T-helper 1 cell treated with Interleukin-12 subunit alpha and Interleukin-12 subunit beta and Interleukin-4 antibody, amounts not matched to agents 30 μg/mL and 1 μg/mL, for 36 hours (primary cell): Measurements from ENCODE around the gene CDKN2B-AS1.

Source experiments
- H3K27ac Mint-ChIP-seq: one replicate; pipeline ENCODE4 v1.8.0; 2021; ENCODE audit warnings: mild to moderate bottlenecking, mixed read lengths
- H3K27me3 Mint-ChIP-seq: one replicate; pipeline ENCODE4 v1.8.0; 2021; ENCODE audit warnings: low read depth, mixed read lengths
- H3K36me3 Mint-ChIP-seq: one replicate; pipeline ENCODE4 v1.8.0; 2021; ENCODE audit warnings: low read depth, mixed read lengths
- H3K4me1 Mint-ChIP-seq: one replicate; pipeline ENCODE4 v1.8.0; 2021; ENCODE audit warnings: low read depth, mixed read lengths
- H3K4me3 Mint-ChIP-seq: one replicate; pipeline ENCODE4 v1.8.0; 2021; ENCODE audit warnings: mild to moderate bottlenecking, moderate library complexity, mixed read lengths
- H3K9me3 Mint-ChIP-seq: one replicate; pipeline ENCODE4 v1.8.0; 2021; ENCODE audit warnings: mixed read lengths

The CDKN2B-AS1 gene

DNA sequence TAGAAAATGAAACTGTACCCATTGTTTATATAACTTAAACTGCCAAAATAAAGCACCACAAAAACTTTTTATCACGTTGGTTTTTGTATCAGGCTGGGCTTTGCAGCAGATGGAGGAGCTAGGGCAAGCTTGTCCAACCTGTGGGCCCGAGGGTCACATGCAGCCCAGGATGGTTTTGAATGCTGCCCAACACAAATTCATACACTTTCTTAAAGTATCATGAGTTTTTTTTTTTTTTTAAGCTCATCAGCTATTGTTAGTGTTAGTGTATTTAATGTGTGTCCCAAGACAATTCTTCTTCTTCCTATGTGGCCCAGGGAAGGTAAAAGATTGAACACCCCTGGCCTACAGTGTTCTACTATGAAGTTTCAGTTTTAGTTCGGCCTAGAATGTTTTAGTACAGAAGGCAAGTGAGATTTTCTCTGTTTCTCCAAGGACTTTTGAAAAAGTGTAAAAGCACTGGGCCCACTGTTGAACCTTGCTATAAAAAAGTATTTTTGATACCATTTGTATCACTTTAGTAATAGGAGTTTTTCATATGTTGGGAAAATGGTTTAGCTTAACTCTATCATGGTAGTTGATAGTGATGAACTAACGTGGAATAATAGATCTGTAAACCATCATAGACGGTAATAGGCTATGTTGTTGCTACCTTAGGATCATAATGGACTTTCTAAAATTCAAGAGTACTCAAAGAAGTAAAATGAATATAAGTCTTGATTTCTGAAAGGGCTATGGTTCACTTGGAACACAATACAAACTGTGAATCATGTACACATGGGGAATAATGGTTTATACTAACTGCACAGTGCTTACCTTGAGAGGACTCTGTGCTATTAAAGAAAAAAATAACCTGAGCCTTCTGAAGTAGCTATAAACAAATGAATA lies 3.3 kb upstream of the CDKN2B-AS1 start:
- peaks cover 19% of the 10 kb centered on the region for H3K36me3 Mint-ChIP-seq
- no peaks in the 10 kb centered on the region for H3K9me3 Mint-ChIP-seq
- H3K27me3 Mint-ChIP-seq: peaks cover 50% of the 10 kb centered on the region
- no peak overlapping the region for H3K27ac Mint-ChIP-seq
- peaks cover 39% of the 10 kb centered on the region for H3K4me1 Mint-ChIP-seq
- H3K4me3 Mint-ChIP-seq: peak overlapping the region; percentile 34

DNA sequence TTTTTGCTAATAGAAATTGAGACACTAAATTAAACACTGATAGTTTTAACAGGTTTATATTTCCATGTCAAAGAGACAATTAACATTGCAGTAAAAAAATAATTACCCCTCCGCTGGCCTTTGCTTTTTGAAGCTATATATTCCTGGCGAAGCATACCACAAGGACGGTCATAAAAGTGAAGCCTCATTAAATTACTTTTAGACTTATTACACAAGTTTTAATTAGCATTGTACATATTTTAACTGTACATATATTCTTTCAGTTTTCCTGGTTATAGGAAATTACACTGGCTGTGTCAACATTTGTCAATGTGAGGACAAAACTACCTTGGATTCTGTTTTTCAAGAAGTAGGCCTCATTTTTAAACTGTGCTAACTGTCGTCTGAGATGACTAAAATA lies 1.6 kb upstream of the CDKN2B-AS1 start:
- peaks cover 51% of the 10 kb centered on the region for H3K27me3 Mint-ChIP-seq
- no peaks in the 10 kb centered on the region for H3K9me3 Mint-ChIP-seq

GRCh38 chr9:21993893-21994555 lies 567 bp upstream of the CDKN2B-AS1 start, which contains the start of gene CDKN2A:
Gene CDKN2A (minus strand): TSS chr9:21994392.
- Mint-ChIP-seq H3K36me3 (peaks cover 25% of the 10 kb centered on the region), H3K9me3 (no peaks in the 10 kb centered on the region), H3K27ac (peak within 1 kb of the TSS; percentile 99), H3K4me1 (peaks cover 27% of the 10 kb centered on the region), H3K27me3 (peaks cover 49% of the 10 kb centered on the region), H3K4me3 (peak within 1 kb of the TSS; percentile 99)

More for the DNA sequence above, 1.6 kb upstream of the CDKN2B-AS1 start:
- Mint-ChIP-seq H3K27ac (no peak overlapping the region), H3K4me3 (peak overlapping the region; percentile 99), H3K4me1 (peaks cover 35% of the 10 kb centered on the region), H3K36me3 (peaks cover 27% of the 10 kb centered on the region)

DNA sequence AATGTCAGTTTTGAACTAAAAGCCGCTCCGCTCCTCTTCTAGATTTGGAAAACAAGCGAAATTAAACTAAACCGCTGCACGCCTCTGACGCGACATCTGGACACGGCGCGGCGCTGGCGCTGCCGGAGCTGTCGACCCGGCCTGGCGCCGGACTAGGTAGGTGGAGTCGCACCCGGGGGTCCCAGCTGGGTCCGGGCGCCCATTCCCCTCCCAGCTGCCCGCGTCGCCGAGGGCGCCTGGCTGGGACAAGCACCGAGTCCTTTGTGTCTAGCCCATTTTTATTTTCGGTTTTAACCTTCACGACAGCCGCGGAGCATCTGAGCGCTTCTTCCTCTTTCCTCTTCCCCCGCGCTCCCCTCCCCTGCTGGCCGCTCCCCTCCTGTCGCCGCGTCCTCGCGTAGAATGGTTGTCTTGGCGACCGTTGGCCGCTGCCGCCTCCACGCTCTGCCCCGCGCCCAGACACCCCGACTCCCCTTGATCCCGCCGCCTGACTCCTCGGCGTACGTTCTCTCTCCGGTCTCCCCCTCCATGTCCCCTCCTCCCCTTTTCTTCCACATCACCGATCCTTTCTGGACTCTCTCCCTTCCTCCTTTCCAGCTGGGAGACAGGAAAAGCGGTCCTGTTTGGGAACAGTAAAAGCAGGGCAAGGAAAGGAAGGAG lies 545 bp downstream of the CDKN2B-AS1 start:
- peaks cover 24% of the 10 kb centered on the region for H3K4me1 Mint-ChIP-seq
- no peaks in the 10 kb centered on the region for H3K9me3 Mint-ChIP-seq
- peak overlapping the region; percentile 99 for H3K4me3 Mint-ChIP-seq
- peaks cover 16% of the 10 kb centered on the region for H3K36me3 Mint-ChIP-seq
- peaks cover 47% of the 10 kb centered on the region for H3K27me3 Mint-ChIP-seq
- H3K27ac Mint-ChIP-seq: peak overlapping the region; percentile 99

GRCh38 chr9:21995666-21996398 lies 1.2 kb downstream of the CDKN2B-AS1 start:
- Mint-ChIP-seq H3K27ac (peak overlapping the region; percentile 99), H3K9me3 (no peaks in the 10 kb centered on the region), H3K4me3 (peak overlapping the region; percentile 99), H3K36me3 (peaks cover 12% of the 10 kb centered on the region), H3K27me3 (peaks cover 46% of the 10 kb centered on the region), H3K4me1 (peaks cover 20% of the 10 kb centered on the region)

- Mint-ChIP-seq H3K27me3 (peaks cover 52% of the 10 kb centered on the region), H3K9me3 (no peaks in the 10 kb centered on the region), H3K36me3 (peaks cover 12% of the 10 kb centered on the region), H3K4me1 (peaks cover 17% of the 10 kb centered on the region), H3K4me3 (peak overlapping the region; percentile 99), H3K27ac (peak overlapping the region; percentile 72)
Measured at GRCh38 chr9:21996438-21996837, 1.8 kb downstream of the CDKN2B-AS1 start.

DNA sequence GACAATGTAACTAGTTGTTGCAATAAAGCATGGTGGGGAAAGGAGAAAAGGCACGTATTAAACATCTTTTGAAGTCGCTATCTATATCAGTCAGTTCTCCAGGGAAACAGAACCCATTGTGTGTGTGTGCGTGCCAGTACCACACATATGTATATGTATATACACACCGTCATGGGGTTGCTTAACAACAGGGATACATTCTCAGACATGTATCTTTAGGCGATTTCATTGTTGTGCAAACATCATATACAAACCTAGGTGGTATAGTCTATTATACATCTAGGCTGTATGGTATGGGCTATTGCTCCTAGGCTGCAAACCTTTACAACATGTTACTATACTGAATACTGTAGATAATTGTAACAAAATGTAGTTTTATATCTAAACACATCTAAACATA lies 2.3 kb downstream of the CDKN2B-AS1 start:
- Mint-ChIP-seq H3K4me3 (peak overlapping the region; percentile 99), H3K27me3 (peaks cover 57% of the 10 kb centered on the region), H3K4me1 (peaks cover 16% of the 10 kb centered on the region), H3K27ac (no peak overlapping the region), H3K36me3 (peaks cover 12% of the 10 kb centered on the region), H3K9me3 (no peaks in the 10 kb centered on the region)

DNA sequence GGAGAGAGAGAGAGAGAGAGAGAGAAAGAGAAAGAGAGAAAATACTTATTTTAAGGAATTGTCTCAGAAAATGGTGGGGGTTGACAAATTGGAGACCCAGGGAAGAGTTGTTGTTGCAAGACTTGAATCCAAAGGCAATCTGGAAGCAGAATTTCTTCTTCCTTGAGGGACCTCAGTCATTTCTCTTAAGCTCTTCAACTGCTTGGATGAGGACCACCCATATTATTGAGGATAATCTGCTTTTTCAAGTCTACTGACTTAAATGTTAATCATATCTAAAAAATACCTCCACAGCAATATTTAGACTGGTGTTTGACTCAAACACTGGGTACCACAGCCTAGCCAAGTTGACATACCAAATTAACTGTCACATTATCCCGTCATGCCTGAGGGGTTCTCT lies 2.9 kb downstream of the CDKN2B-AS1 start:
- H3K36me3 Mint-ChIP-seq: peaks cover 12% of the 10 kb centered on the region
- H3K9me3 Mint-ChIP-seq: no peaks in the 10 kb centered on the region
- no peak overlapping the region for H3K27ac Mint-ChIP-seq
- no peak overlapping the region for H3K4me3 Mint-ChIP-seq
- peaks cover 16% of the 10 kb centered on the region for H3K4me1 Mint-ChIP-seq
- peaks cover 63% of the 10 kb centered on the region for H3K27me3 Mint-ChIP-seq

DNA sequence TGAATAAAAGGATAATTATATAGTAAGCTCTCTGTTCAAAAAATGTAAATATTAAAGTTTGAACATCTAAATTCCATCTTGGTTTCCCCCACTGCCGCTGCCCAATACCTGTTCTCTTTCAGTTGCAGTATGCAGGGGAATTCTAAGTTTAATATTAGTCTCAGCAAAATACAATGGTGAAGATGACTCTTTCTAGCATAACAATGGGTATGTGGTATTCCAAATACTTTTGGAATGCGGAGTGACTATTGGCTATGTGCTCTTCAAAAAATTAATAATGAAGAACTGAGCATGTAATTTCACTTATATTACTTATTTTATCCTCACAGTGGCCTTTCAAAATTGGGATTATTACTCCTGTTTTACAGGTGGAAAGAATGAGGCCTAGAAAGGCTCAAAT lies 3.4 kb downstream of the CDKN2B-AS1 start:
- no peak overlapping the region for H3K27ac Mint-ChIP-seq
- H3K36me3 Mint-ChIP-seq: peaks cover 12% of the 10 kb centered on the region
- no peak overlapping the region for H3K4me3 Mint-ChIP-seq
- peaks cover 15% of the 10 kb centered on the region for H3K4me1 Mint-ChIP-seq
- H3K27me3 Mint-ChIP-seq: peaks cover 68% of the 10 kb centered on the region
- no peaks in the 10 kb centered on the region for H3K9me3 Mint-ChIP-seq

- Mint-ChIP-seq H3K4me1 (peaks cover 19% of the 10 kb centered on the region), H3K27ac (no peak overlapping the region), H3K9me3 (no peaks in the 10 kb centered on the region), H3K27me3 (peaks cover 90% of the 10 kb centered on the region), H3K4me3 (no peak overlapping the region), H3K36me3 (peaks cover 16% of the 10 kb centered on the region)
Measured at GRCh38 chr9:22002038-22002437, 7.4 kb downstream of the CDKN2B-AS1 start.

DNA sequence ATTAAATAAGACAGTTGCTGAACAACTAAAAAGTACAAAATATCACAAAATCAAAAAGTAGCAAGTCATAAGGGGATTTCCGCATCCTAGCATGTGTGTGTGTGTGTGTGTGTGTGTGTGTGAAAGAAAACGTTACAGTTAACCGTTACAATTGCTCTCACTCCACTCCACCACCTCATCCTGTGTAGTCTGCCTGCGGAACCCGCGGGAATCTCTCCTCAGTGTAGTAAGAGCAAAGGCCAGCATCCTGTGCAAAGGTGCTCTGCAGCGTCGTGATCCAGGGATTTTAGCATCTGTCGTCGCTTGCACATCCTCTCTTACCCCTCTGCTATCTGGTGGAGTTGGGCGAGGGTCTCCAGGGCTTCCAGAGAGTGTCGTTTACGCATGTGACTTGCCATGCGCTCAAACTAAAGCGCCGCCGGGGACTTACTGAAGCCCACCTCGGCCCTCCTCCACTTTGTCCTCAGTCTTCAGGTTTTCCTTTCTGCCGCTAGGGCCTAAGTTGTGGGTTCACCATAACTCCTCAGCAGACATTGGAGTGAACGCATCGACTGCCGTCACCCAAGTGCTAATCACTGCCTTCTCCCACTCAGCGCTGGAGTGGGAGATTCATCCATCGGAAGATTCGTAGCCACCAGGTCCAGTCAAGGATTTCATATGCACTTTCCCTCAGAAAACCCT lies 10.6 kb downstream of the CDKN2B-AS1 start:
- peak overlapping the region; percentile 38 for H3K27ac Mint-ChIP-seq

GRCh38 chr9:22005702-22006606 lies 11.4 kb downstream of the CDKN2B-AS1 start:
- peaks cover 15% of the 10 kb centered on the region for H3K36me3 Mint-ChIP-seq
- H3K4me1 Mint-ChIP-seq: peaks cover 30% of the 10 kb centered on the region
- H3K4me3 Mint-ChIP-seq: peak overlapping the region; percentile 38
- peaks cover 88% of the 10 kb centered on the region for H3K27me3 Mint-ChIP-seq
- H3K27ac Mint-ChIP-seq: no peak overlapping the region
- no peaks in the 10 kb centered on the region for H3K9me3 Mint-ChIP-seq

More for the DNA sequence above, 10.6 kb downstream of the CDKN2B-AS1 start:
- peaks cover 29% of the 10 kb centered on the region for H3K4me1 Mint-ChIP-seq
- no peaks in the 10 kb centered on the region for H3K9me3 Mint-ChIP-seq
- peaks cover 15% of the 10 kb centered on the region for H3K36me3 Mint-ChIP-seq
- H3K4me3 Mint-ChIP-seq: peak overlapping the region; percentile 26
- H3K27me3 Mint-ChIP-seq: peaks cover 87% of the 10 kb centered on the region

- Mint-ChIP-seq H3K36me3 (peaks cover 15% of the 10 kb centered on the region), H3K27me3 (peaks cover 83% of the 10 kb centered on the region), H3K9me3 (no peaks in the 10 kb centered on the region), H3K4me3 (peak overlapping the region; percentile 89), H3K27ac (no peak overlapping the region), H3K4me1 (peaks cover 30% of the 10 kb centered on the region)
Measured at GRCh38 chr9:22008384-22008716, 13.8 kb downstream of the CDKN2B-AS1 start.
